SK-N-SH treated with all-trans-retinoic acid at 6 μM for 48 hours (cell line): ENCODE data around the gene NRXN3.

ENCODE experiments used
- ATAC-seq: fragments of 200-7000 bp; cut with Tn5 transposase; 3 replicates; pipeline ENCODE4 v1.9.1; 2020; ENCODE audit warnings: mild to moderate bottlenecking, moderate library complexity
- ARNTL ChIP-seq: fragments of 450-650 bp; formaldehyde crosslinking; IDR thresholded peaks from 2 replicates; pipeline ENCODE4 v1.5.0; 2020; ENCODE audit warnings: low read depth, mild to moderate bottlenecking, moderate library complexity, borderline replicate concordance
- BACH2 ChIP-seq: fragments of 250-450 bp; sonication (Bioruptor Pico); IDR thresholded peaks from 2 replicates; pipeline ENCODE4 v1.9.0; 2021; ENCODE audit warnings: mild to moderate bottlenecking, borderline replicate concordance
- CREB5 ChIP-seq: fragments of 250-450 bp; sonication (Bioruptor Pico); IDR thresholded peaks from 2 replicates; pipeline ENCODE4 v1.5.1; 2020; ENCODE audit warnings: low read depth, mild to moderate bottlenecking, moderate library complexity
- CSRNP3 ChIP-seq: fragments of 250-450 bp; sonication (Bioruptor Pico); IDR thresholded peaks from 2 replicates; pipeline ENCODE4 v1.5.1; 2021; ENCODE audit warnings: mild to moderate bottlenecking, moderate library complexity
- ESRRG ChIP-seq: fragments of 250-450 bp; sonication (Bioruptor Pico); IDR thresholded peaks from 2 replicates; pipeline ENCODE4 v1.6.1; 2021; ENCODE audit warnings: mild to moderate bottlenecking
- GLIS3 ChIP-seq: fragments of 250-450 bp; sonication (Bioruptor Pico); IDR thresholded peaks from 2 replicates; pipeline ENCODE4 v1.5.0; 2020; ENCODE audit warnings: mild to moderate bottlenecking, moderate library complexity
- OSR1 ChIP-seq: fragments of 250-450 bp; sonication (Bioruptor Pico); IDR thresholded peaks from 2 replicates; pipeline ENCODE4 v1.8.0; 2022; ENCODE audit warnings: moderate library complexity, mild to moderate bottlenecking, inconsistent platforms
- PATZ1 ChIP-seq: fragments of 250-450 bp; sonication (Bioruptor Pico); IDR thresholded peaks from 2 replicates; pipeline ENCODE4 v1.8.0; 2020; ENCODE audit warnings: mild to moderate bottlenecking, moderate library complexity, borderline replicate concordance
- POU6F1 ChIP-seq: fragments of 250-450 bp; sonication (Bioruptor Pico); IDR thresholded peaks from 2 replicates; pipeline ENCODE4 v1.8.0; 2021; ENCODE audit warnings: low read depth, mild to moderate bottlenecking, moderate library complexity, borderline replicate concordance
- PPARA ChIP-seq: fragments of 250-450 bp; sonication (Bioruptor Pico); IDR thresholded peaks from 2 replicates; pipeline ENCODE4 v1.5.0; 2020; ENCODE audit warnings: mild to moderate bottlenecking, borderline replicate concordance
- SNAI2 ChIP-seq: fragments of 250-450 bp; sonication (Bioruptor Pico); IDR thresholded peaks from 2 replicates; pipeline ENCODE4 v1.5.0; 2020; ENCODE audit warnings: mild to moderate bottlenecking, moderate library complexity
- TCF4 ChIP-seq: fragments of 250-450 bp; sonication (Bioruptor Pico); IDR thresholded peaks from 2 replicates; pipeline ENCODE4 v1.8.0; 2021; ENCODE audit warnings: mild to moderate bottlenecking, moderate library complexity, borderline replicate concordance
- TOX ChIP-seq: fragments of 250-450 bp; sonication (Bioruptor Pico); IDR thresholded peaks from 2 replicates; pipeline ENCODE4 v1.8.0; 2021; ENCODE audit warnings: mild to moderate bottlenecking, moderate library complexity, borderline replicate concordance
- TSHZ2 ChIP-seq: fragments of 250-450 bp; sonication (Bioruptor Pico); IDR thresholded peaks from 2 replicates; pipeline ENCODE4 v1.5.0; 2020; ENCODE audit warnings: mild to moderate bottlenecking, moderate library complexity
- ZC3H10 ChIP-seq: fragments of 250-450 bp; sonication (Bioruptor Pico); IDR thresholded peaks from 2 replicates; pipeline ENCODE4 v1.5.1; 2021; ENCODE audit warnings: mild to moderate bottlenecking, moderate library complexity
- ZFP3 ChIP-seq: fragments of 250-450 bp; sonication (Bioruptor Pico); IDR thresholded peaks from 2 replicates; pipeline ENCODE4 v1.5.0; 2020; ENCODE audit warnings: mild to moderate bottlenecking, moderate library complexity
- ZNF565 ChIP-seq: fragments of 450-650 bp; formaldehyde crosslinking; conservative IDR thresholded peaks from 2 replicates; pipeline ENCODE4 v1.5.0; 2020; ENCODE audit warnings: low read depth, mild to moderate bottlenecking, moderate library complexity
- ZNF70 ChIP-seq: fragments of 450-650 bp; formaldehyde crosslinking; IDR thresholded peaks from 2 replicates; pipeline ENCODE4 v1.5.0; 2020; ENCODE audit warnings: mild to moderate bottlenecking, moderate library complexity
- ZNF8 ChIP-seq: fragments of 450-650 bp; formaldehyde crosslinking; IDR thresholded peaks from 2 replicates; pipeline ENCODE4 v1.5.0; 2020; ENCODE audit warnings: mild to moderate bottlenecking, moderate library complexity

NRXN3 gene

GRCh38 chr14:79028281-79028680, 858.1 kb downstream of the NRXN3 start:
- ATAC-seq = no peak
- no peak for TF ChIP-seq POU6F1 (CRISPR knock-in tag)
- TF ChIP-seq PATZ1 = no peak
- no peak for TF ChIP-seq ZNF70 (CRISPR knock-in tag)
- no peak for TF ChIP-seq TCF4 (CRISPR knock-in tag)
- TF ChIP-seq BACH2 (CRISPR knock-in tag) = no peak
- TF ChIP-seq TSHZ2 (CRISPR knock-in tag) = no peak
- TF ChIP-seq SNAI2 (CRISPR knock-in tag) = no peak
- no peak for TF ChIP-seq GLIS3
- TF ChIP-seq ZNF8 (CRISPR knock-in tag) = no peak
- no peak for TF ChIP-seq ESRRG (CRISPR knock-in tag)
- no peak for TF ChIP-seq CREB5 (CRISPR knock-in tag)
- no peak for TF ChIP-seq ZFP3
- no peak for TF ChIP-seq OSR1 (CRISPR knock-in tag)
- no peak for TF ChIP-seq ZNF565 (CRISPR knock-in tag)
- TF ChIP-seq TOX (CRISPR knock-in tag) = no peak
- TF ChIP-seq ZC3H10 (CRISPR knock-in tag) = no peak
- no peak for TF ChIP-seq CSRNP3 (CRISPR knock-in tag)
- no peak for TF ChIP-seq PPARA (CRISPR knock-in tag)
- no peak for TF ChIP-seq ARNTL (CRISPR knock-in tag)

GRCh38 chr14:79036441-79036840, 866.3 kb downstream of the NRXN3 start:
- TF ChIP-seq OSR1 (CRISPR knock-in tag) = no peak
- no peak for TF ChIP-seq ZC3H10 (CRISPR knock-in tag)
- no peak for TF ChIP-seq CSRNP3 (CRISPR knock-in tag)
- no peak for TF ChIP-seq TSHZ2 (CRISPR knock-in tag)
- ATAC-seq = no peak
